K562 (cell line): Measurements from ENCODE around the gene PGAP2. TPM values are rescaled to one million over a fixed set of nuclear protein-coding genes. Genes with fewer than 3 reads are reported as not detected.
A peak's percentile ranks its signal among the peaks of the same experiment; 100 is the strongest.

Experiments used
- ARNT ChIP-seq, 2 experiments: fragments of 450-650 bp; IDR thresholded peaks; 2 replicates each; pipeline ENCODE4 v1.6.1; 2016; ENCODE audit warnings: mild to moderate bottlenecking in 1 of 2
- CBFA2T2 ChIP-seq: fragments of 450-650 bp; conservative IDR thresholded peaks from 2 replicates; pipeline ENCODE4 v1.6.1; 2017; ENCODE audit warnings: mild to moderate bottlenecking
- DACH1 ChIP-seq: fragments of 450-650 bp; IDR thresholded peaks from 2 replicates; pipeline ENCODE4 v1.6.1; 2018; ENCODE audit not compliant: partially characterized antibody
- DDX20 ChIP-seq: fragments of 450-650 bp; IDR thresholded peaks from 2 replicates; pipeline ENCODE4 v1.6.1; 2016; ENCODE audit warnings: missing genetic modification characterization, low read depth, mild to moderate bottlenecking, missing compliant biosample characterization, moderate library complexity
- GTF2F1 ChIP-seq: IDR thresholded peaks from 2 replicates; pipeline ENCODE4 v1.6.1; 2011; ENCODE audit warnings: low read depth, low read length, improper control_type of control experiment
- HDAC6 ChIP-seq: IDR thresholded peaks from 2 replicates; pipeline ENCODE4 v1.6.1; 2012; ENCODE audit warnings: low read depth, mild to moderate bottlenecking, control low read depth, inconsistent platforms, low read length, moderate library complexity
- HMGN3 ChIP-seq: IDR thresholded peaks from 2 replicates; pipeline ENCODE4 v1.6.1; 2011; ENCODE audit warnings: borderline replicate concordance, low read depth, mild to moderate bottlenecking, mixed read lengths, low read length; ENCODE audit not compliant: insufficient read length; ENCODE audit errors: extremely low read depth
- MYBL2 ChIP-seq, 2 experiments: fragments of 450-650 bp in 1 of 2; sonication (generic) in 1 of 2; formaldehyde crosslinking in 1 of 2; IDR thresholded peaks; 2 replicates each; pipeline versions ENCODE4 v1.6.1 to v1.8.1; 2017 to 2022; ENCODE audit warnings: borderline replicate concordance in 1 of 2, inconsistent platforms in 1 of 2, low read depth in 1 of 2, mild to moderate bottlenecking in 1 of 2, missing genetic modification reagents in 1 of 2, moderate library complexity in 1 of 2
- NBN ChIP-seq: fragments of 450-650 bp; IDR thresholded peaks from 2 replicates; pipeline ENCODE4 v1.6.1; 2016; ENCODE audit warnings: low read depth, mild to moderate bottlenecking
- NR2C2 ChIP-seq, 2 experiments: fragments of 200-800 bp in 1 of 2; sonication (Bioruptor generic) in 1 of 2; sonication (generic) in 1 of 2; formaldehyde crosslinking in 1 of 2; IDR thresholded peaks; 2 replicates each; pipeline versions ENCODE4 v1.6.1 to v1.8.0; 2016 to 2022; ENCODE audit warnings: mild to moderate bottlenecking in 1 of 2, missing compliant biosample characterization in 1 of 2, missing genetic modification characterization in 1 of 2, missing genetic modification reagents in 1 of 2
- PTBP1 ChIP-seq: fragments of 200-400 bp; formaldehyde crosslinking; IDR thresholded peaks from 2 replicates; pipeline ENCODE4 v1.6.1; 2017; ENCODE audit warnings: low read depth, low read length
- RBM14 ChIP-seq: fragments of 200-400 bp; formaldehyde crosslinking; IDR thresholded peaks from 2 replicates; pipeline ENCODE4 v1.6.1; 2018; ENCODE audit warnings: low read depth, mild to moderate bottlenecking, low read length, moderate library complexity, borderline replicate concordance; ENCODE audit not compliant: insufficient read depth
- SMARCA5 ChIP-seq: fragments of 450-650 bp; IDR thresholded peaks from 2 replicates; pipeline ENCODE4 v1.6.1; 2016
- TCFL5 ChIP-seq: fragments of 250-450 bp; sonication (Bioruptor Pico); conservative IDR thresholded peaks from 2 replicates; pipeline ENCODE4 v1.6.1; 2021; ENCODE audit warnings: mild to moderate bottlenecking, moderate library complexity, matching md5 sums
- YY1 ChIP-seq, 3 experiments: IDR thresholded peaks; 2 replicates each; pipeline ENCODE4 v1.6.1; 2011; ENCODE audit warnings: low read length in 2 of 3, mild to moderate bottlenecking in 2 of 3, moderate library complexity in 2 of 3, borderline replicate concordance in 1 of 3, control low read depth in 1 of 3, low read depth in 1 of 3; ENCODE audit not compliant: insufficient read depth in 3 of 3, insufficient replicate concordance in 2 of 3, control insufficient read depth in 1 of 3, insufficient read length in 1 of 3; ENCODE audit errors: extremely low read depth in 1 of 3
- ZNF134 ChIP-seq: fragments of 250-450 bp; sonication (Bioruptor Pico); conservative IDR thresholded peaks from 2 replicates; pipeline ENCODE4 v1.4.0; 2020
- polyA plus RNA-seq, 8 experiments: library from polyadenylated mRNA; depleted of rRNA in 4 of 8; stranded (reverse) in 5 of 8; unstranded in 3 of 8; fragments of >200 nt; fragmentation: Nextera tagmentation in 2 of 8; fragmentation: Illumina TruSeq in 1 of 8; extraction: Ambion mirVana in 2 of 8; extraction: Trizol in 1 of 8; gene quantifications; 2 replicates each; pipeline versions ENCODE4 v1.2.1 to v1.2.3, GENCODE V29; 2011 to 2014; ENCODE audit warnings: inconsistent platforms in 1 of 8, missing spikeins in 1 of 8
- total RNA-seq, 7 experiments: library from RNA; depleted of rRNA in 6 of 7; stranded (reverse); fragments of >200 nt in 6 of 7; fragmentation: Illumina TruSeq in 2 of 7; extraction: Trizol in 2 of 7; gene quantifications; 2 replicates each; pipeline versions ENCODE4 v1.2.1 to v1.2.3, GENCODE V29; 2011 to 2021; ENCODE audit warnings: low replicate concordance in 1 of 7
- TF ChIP-seq, protein P1 (sequence below), 2 experiments: fragments of 450-650 bp; IDR thresholded peaks; 2 replicates each; pipeline ENCODE4 v1.6.1; 2016
- TF ChIP-seq, protein P2 (sequence below), 2 experiments: IDR thresholded peaks; 2 replicates each; pipeline ENCODE4 v1.6.1; 2011; ENCODE audit warnings: borderline replicate concordance in 1 of 2, control low read depth in 1 of 2, low read depth in 1 of 2, low read length in 1 of 2, mild to moderate bottlenecking in 1 of 2, mixed read lengths in 1 of 2, moderate library complexity in 1 of 2; ENCODE audit not compliant: insufficient read depth in 1 of 2, insufficient read length in 1 of 2, poor library complexity in 1 of 2, severe bottlenecking in 1 of 2; ENCODE audit errors: extremely low read depth in 1 of 2
- TF ChIP-seq, protein P3 (sequence below): sonication (generic); formaldehyde crosslinking; IDR thresholded peaks from 2 replicates; pipeline ENCODE4 v1.8.1; 2023; ENCODE audit warnings: mild to moderate bottlenecking, missing genetic modification reagents, moderate library complexity

PGAP2 gene
- total and polyA plus RNA-seq, 9 of the 15 experiments (the other 6 are each of a cell fraction or from before 2014, with no cell fraction given) = 17.9 to 47.2 (median 33.7) TPM

DNA sequence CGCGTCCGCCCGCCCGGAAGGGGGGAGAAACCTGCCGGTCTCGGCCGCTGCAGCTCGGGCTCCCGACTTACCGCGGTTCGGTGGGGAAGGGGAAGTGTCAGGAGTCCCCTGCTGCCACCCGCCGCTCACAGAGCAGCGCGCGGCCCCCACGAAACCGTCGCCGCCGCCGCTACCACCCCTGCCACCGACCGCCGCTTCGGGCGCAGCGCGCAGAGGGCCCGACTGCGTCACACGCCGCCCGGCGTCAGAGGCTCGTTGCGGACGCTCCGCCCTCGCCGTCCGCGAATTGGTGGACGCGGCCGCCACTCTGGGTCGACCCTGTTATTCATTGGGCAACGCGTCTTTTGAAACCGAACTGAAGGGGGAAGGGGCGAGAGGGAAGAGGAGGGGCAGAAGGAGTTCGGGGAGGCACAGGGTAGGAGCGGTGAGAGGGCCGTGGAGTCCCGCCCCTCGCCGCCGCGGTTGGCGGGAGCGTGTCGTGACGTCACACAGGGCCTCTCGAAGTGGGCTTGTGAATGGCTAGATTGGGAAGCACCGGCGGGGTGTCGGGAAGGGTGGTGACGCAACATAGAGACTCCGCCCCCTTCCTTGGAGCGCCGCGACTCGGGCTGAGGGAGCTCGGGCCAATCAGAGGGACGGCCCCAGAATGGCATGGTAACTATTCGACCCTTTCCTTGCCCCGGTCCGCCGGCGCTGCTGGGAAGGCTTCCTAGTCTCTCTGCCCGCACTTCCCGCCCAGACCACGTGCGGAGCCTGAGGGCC lies 10.8 kb upstream of the PGAP2 start, which contains the start of gene NUP98 (continued):
- 0 out of 2 replicates have a peak, but pooled peaks have one; percentile 69 for TF ChIP-seq RBM14
- TF ChIP-seq HDAC6 = no peak
- no peak; the same call in 1 of the 2 replicates for TF ChIP-seq NR2C2 (CRISPR knock-in tag; IDR thresholded peaks at IDR 0.05)
- peak; percentile 77; the same call in 1 of the 2 replicates for TF ChIP-seq NR2C2 (tag; IDR thresholded peaks at IDR 0.05)
- peak in 2 of 3 experiments; percentile 30 to 51 for TF ChIP-seq YY1 (IDR thresholded peaks at IDR 0.05; ENCODE audit: borderline replicate concordance in 1 of 3, control insufficient read depth in 1 of 3, extremely low read depth in 1 of 3, insufficient read depth in 3 of 3, insufficient read length in 1 of 3, insufficient replicate concordance in 2 of 3, low read depth in 1 of 3, low read length in 2 of 3)
- TF ChIP-seq CBFA2T2 = no peak
- TF ChIP-seq SMARCA5 = no peak
- TF ChIP-seq, protein P1, sequence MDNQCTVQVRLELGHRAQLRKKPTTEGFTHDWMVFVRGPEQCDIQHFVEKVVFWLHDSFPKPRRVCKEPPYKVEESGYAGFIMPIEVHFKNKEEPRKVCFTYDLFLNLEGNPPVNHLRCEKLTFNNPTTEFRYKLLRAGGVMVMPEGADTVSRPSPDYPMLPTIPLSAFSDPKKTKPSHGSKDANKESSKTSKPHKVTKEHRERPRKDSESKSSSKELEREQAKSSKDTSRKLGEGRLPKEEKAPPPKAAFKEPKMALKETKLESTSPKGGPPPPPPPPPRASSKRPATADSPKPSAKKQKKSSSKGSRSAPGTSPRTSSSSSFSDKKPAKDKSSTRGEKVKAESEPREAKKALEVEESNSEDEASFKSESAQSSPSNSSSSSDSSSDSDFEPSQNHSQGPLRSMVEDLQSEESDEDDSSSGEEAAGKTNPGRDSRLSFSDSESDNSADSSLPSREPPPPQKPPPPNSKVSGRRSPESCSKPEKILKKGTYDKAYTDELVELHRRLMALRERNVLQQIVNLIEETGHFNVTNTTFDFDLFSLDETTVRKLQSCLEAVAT (IDR thresholded peaks at IDR 0.05) = no peak; a peak in 1 of 4 replicates
- TF ChIP-seq, protein P2, sequence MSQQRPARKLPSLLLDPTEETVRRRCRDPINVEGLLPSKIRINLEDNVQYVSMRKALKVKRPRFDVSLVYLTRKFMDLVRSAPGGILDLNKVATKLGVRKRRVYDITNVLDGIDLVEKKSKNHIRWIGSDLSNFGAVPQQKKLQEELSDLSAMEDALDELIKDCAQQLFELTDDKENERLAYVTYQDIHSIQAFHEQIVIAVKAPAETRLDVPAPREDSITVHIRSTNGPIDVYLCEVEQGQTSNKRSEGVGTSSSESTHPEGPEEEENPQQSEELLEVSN (IDR thresholded peaks at IDR 0.05; ENCODE audit: borderline replicate concordance in 1 of 2, extremely low read depth in 1 of 2, insufficient read depth in 1 of 2, insufficient read length in 1 of 2, low read depth in 1 of 2, low read length in 1 of 2, poor library complexity in 1 of 2, severe bottlenecking in 1 of 2) = peak; percentile 95 to 97
- TF ChIP-seq PTBP1 = no peak
- TF ChIP-seq, protein P3, sequence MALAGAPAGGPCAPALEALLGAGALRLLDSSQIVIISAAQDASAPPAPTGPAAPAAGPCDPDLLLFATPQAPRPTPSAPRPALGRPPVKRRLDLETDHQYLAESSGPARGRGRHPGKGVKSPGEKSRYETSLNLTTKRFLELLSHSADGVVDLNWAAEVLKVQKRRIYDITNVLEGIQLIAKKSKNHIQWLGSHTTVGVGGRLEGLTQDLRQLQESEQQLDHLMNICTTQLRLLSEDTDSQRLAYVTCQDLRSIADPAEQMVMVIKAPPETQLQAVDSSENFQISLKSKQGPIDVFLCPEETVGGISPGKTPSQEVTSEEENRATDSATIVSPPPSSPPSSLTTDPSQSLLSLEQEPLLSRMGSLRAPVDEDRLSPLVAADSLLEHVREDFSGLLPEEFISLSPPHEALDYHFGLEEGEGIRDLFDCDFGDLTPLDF (CRISPR knock-in tag) = 0 out of 2 replicates have a peak, but pooled peaks have one; percentile 13
- peak; percentile 100 for TF ChIP-seq NBN
- no peak for TF ChIP-seq ARNT (IDR thresholded peaks at IDR 0.05)
- TF ChIP-seq ZNF134 (CRISPR knock-in tag) = no peak
- no peak for TF ChIP-seq DDX20 (tag)
- TF ChIP-seq MYBL2 (IDR thresholded peaks at IDR 0.05; ENCODE audit: low read depth) = peak; percentile 97
- TF ChIP-seq MYBL2 (CRISPR knock-in tag; IDR thresholded peaks at IDR 0.05; ENCODE audit: borderline replicate concordance) = no peak; the same call in 1 of the 2 replicates
- TF ChIP-seq GTF2F1 = no peak; the same call in 1 of the 2 replicates
- no peak for TF ChIP-seq DACH1
- peak; percentile 87 for TF ChIP-seq HMGN3
- no peak for TF ChIP-seq TCFL5
